Activated CD4-positive, alpha-beta T cell treated with anti-CD3 and anti-CD28 coated beads, Interleukin-2, amount 50 U/mL, for 24 hours (primary cell): ENCODE measurements around the gene HORMAD2.

ENCODE experiments used
- DNase-seq, 2 donors: peaks; one replicate each; pipeline ENCODE4 v3.0.0-alpha.2; 2020; ENCODE audit warnings: low read depth in 1 of 2, low spot score in 1 of 2

Gene HORMAD2

GRCh38 chr22:30224161-30224857 lies 144.0 kb downstream of the HORMAD2 start:
- no peak for DNase-seq

GRCh38 chr22:30225220-30225927 lies 145.1 kb downstream of the HORMAD2 start:
- no peak for DNase-seq

GRCh38 chr22:30226192-30226832 lies 146.0 kb downstream of the HORMAD2 start:
- no peak for DNase-seq
